Activated CD4-positive, alpha-beta memory T cell treated with anti-CD3 and anti-CD28 coated beads for 36 hours (primary cell): ENCODE results near the gene PFKM. TPM values are rescaled to one million over a fixed set of nuclear protein-coding genes. Genes with fewer than 3 reads are reported as not detected.
A peak's percentile ranks its signal among the peaks of the same experiment; 100 is the strongest.
"Not testable (repeated sequence)": the region's sequence is repeated elsewhere in the genome, so short reads cannot be mapped to it uniquely, and the experiment has no call there.

Experiments used
- CTCF ChIA-PET: fragments of 350-600 bp; sonication (Branson Sonifier 250); formaldehyde crosslinking; loops from one replicate; lab custom pipeline; 2021; ENCODE audit warnings: antibody characterized with exemption, inconsistent platforms; lab: Charles Lee
- POLR2A ChIA-PET: fragments of 350-600 bp; sonication (Branson Sonifier 250); formaldehyde crosslinking; loops from one replicate; lab custom pipeline; 2021; ENCODE audit warnings: antibody characterized with exemption; lab: Charles Lee
- DNase-seq: peaks from one replicate; pipeline ENCODE4 v3.0.0-alpha.2; 2020
- H3K27ac Mint-ChIP-seq: one replicate; pipeline ENCODE4 v1.8.0; 2021; ENCODE audit warnings: mixed read lengths
- H3K27me3 Mint-ChIP-seq: one replicate; pipeline ENCODE4 v1.8.0; 2021; ENCODE audit warnings: mixed read lengths
- H3K36me3 Mint-ChIP-seq: one replicate; pipeline ENCODE4 v1.8.0; 2021; ENCODE audit warnings: mixed read lengths
- H3K4me1 Mint-ChIP-seq: one replicate; pipeline ENCODE4 v1.8.0; 2021; ENCODE audit warnings: low read depth, mixed read lengths
- H3K4me3 Mint-ChIP-seq: one replicate; pipeline ENCODE4 v1.8.0; 2021; ENCODE audit warnings: mild to moderate bottlenecking, mixed read lengths
- H3K9me3 Mint-ChIP-seq: one replicate; pipeline ENCODE4 v1.8.0; 2021; ENCODE audit warnings: mixed read lengths
- intact Hi-C: fragments of 100-400 bp; cut with micrococcal nuclease; formaldehyde crosslinking; loops from one replicate; pipeline ENCODE4 v1.15.1; 2023
- total RNA-seq, 2 experiments: library from RNA; stranded (reverse); gene quantifications; one replicate each; pipeline ENCODE4 v1.2.3, GENCODE V29; 2021

PFKM gene
- total RNA-seq, 2 experiments from 2014 or later, result 55.6 to 56.1 TPM

- H3K27ac Mint-ChIP-seq, result no peak overlapping the region
- H3K27me3 Mint-ChIP-seq, result no peaks in the 10 kb centered on the region
- DNase-seq, result no peak
- H3K4me1 Mint-ChIP-seq, result no peaks in the 10 kb centered on the region
- intact Hi-C loops, result no loop called here
- no peaks in the 10 kb centered on the region for H3K9me3 Mint-ChIP-seq
- H3K36me3 Mint-ChIP-seq, result peaks cover 15% of the 10 kb centered on the region
- H3K4me3 Mint-ChIP-seq, result no peak overlapping the region
- POLR2A ChIA-PET, result no interaction called here
- CTCF ChIA-PET, result no interaction called here
Measured at GRCh38 chr12:48132826-48133225, 13.7 kb downstream of the PFKM start.

- Mint-ChIP-seq H3K4me3 (no peak overlapping the region), H3K27ac (no peak overlapping the region), H3K36me3 (peaks cover 15% of the 10 kb centered on the region), H3K27me3 (no peaks in the 10 kb centered on the region), H3K9me3 (no peaks in the 10 kb centered on the region), H3K4me1 (no peaks in the 10 kb centered on the region)
- POLR2A ChIA-PET, result no interaction called here
- CTCF ChIA-PET, result no interaction called here
- intact Hi-C loops, result no loop called here
- DNase-seq, result no peak
Measured at GRCh38 chr12:48135027-48135426, 15.9 kb downstream of the PFKM start.

- no peak overlapping the region for H3K4me3 Mint-ChIP-seq
- no peaks in the 10 kb centered on the region for H3K4me1 Mint-ChIP-seq
- no peak overlapping the region for H3K27ac Mint-ChIP-seq
- peaks cover 9% of the 10 kb centered on the region for H3K36me3 Mint-ChIP-seq
- DNase-seq, result no peak
- no peaks in the 10 kb centered on the region for H3K9me3 Mint-ChIP-seq
- POLR2A ChIA-PET, result interaction anchor here (0.9 kb wide), 1 partner anchor 24 kb away, joined by 3 read pairs; the partner anchor contains the start of gene PFKM
- H3K27me3 Mint-ChIP-seq, result no peaks in the 10 kb centered on the region
- intact Hi-C loops, result no loop called here
- CTCF ChIA-PET, result no interaction called here
Measured at GRCh38 chr12:48142818-48143674, 23.9 kb downstream of the PFKM start.

GRCh38 chr12:48143898-48144297 is 24.7 kb downstream of the PFKM start:
- no peaks in the 10 kb centered on the region for H3K27me3 Mint-ChIP-seq
- POLR2A ChIA-PET, result no interaction called here
- no peak overlapping the region for H3K27ac Mint-ChIP-seq
- CTCF ChIA-PET, result no interaction called here
- peaks cover 10% of the 10 kb centered on the region for H3K36me3 Mint-ChIP-seq
- no peak for DNase-seq
- no peak overlapping the region for H3K4me3 Mint-ChIP-seq
- intact Hi-C loops, result no loop called here
- no peaks in the 10 kb centered on the region for H3K9me3 Mint-ChIP-seq
- H3K4me1 Mint-ChIP-seq, result no peaks in the 10 kb centered on the region

GRCh38 chr12:48145981-48146380 is 26.8 kb downstream of the PFKM start:
- Mint-ChIP-seq H3K27me3 (no peaks in the 10 kb centered on the region), H3K27ac (no peak overlapping the region), H3K4me1 (peaks cover 4% of the 10 kb centered on the region), H3K9me3 (no peaks in the 10 kb centered on the region), H3K4me3 (no peak overlapping the region), H3K36me3 (peaks cover 15% of the 10 kb centered on the region)
- ChIA-PET POLR2A (no interaction called here), CTCF (interaction anchor here (1.2 kb wide), 1 partner anchor 43 kb away, joined by 3 read pairs; no protein-coding TSS in a partner anchor)
- intact Hi-C loops, result no loop called here
- DNase-seq, result no peak

- H3K4me3 Mint-ChIP-seq, result no peak overlapping the region
- CTCF ChIA-PET, result interaction anchor here (0.7 to 1.9 kb wide), 4 partner anchors 13 to 467 kb away, joined by 3 to 5 read pairs (median 3); partner anchors contain the start of gene CCDC184
- intact Hi-C loops, result no loop called here
- POLR2A ChIA-PET, result interaction anchor here (0.6 to 2.1 kb wide), 3 partner anchors 46 to 266 kb away, joined by 4 to 6 read pairs (median 4); partner anchors contain the start of gene SENP1
- H3K4me1 Mint-ChIP-seq, result peaks cover 30% of the 10 kb centered on the region
- no peak overlapping the region for H3K27ac Mint-ChIP-seq
- DNase-seq, result peak; percentile 24
- H3K36me3 Mint-ChIP-seq, result peaks cover 28% of the 10 kb centered on the region
- no peaks in the 10 kb centered on the region for H3K9me3 Mint-ChIP-seq
- no peaks in the 10 kb centered on the region for H3K27me3 Mint-ChIP-seq
Measured at GRCh38 chr12:48151103-48151771, 32.1 kb downstream of the PFKM start.

- H3K4me1 Mint-ChIP-seq, result peaks cover 48% of the 10 kb centered on the region
- intact Hi-C loops, H3K27me3 Mint-ChIP-seq, DNase-seq, H3K27ac Mint-ChIP-seq, H3K4me3 Mint-ChIP-seq, H3K9me3 Mint-ChIP-seq, POLR2A ChIA-PET: not testable (repeated sequence)
- peaks cover 17% of the 10 kb centered on the region for H3K36me3 Mint-ChIP-seq
- CTCF ChIA-PET, result interaction anchor here (1.0 to 2.4 kb wide), 2 partner anchors 10 to 27 kb away, joined by 6 to 13 read pairs; partner anchors contain the start of gene CCDC184
Measured at GRCh38 chr12:48155786-48156185, 36.6 kb downstream of the PFKM start.

- CTCF ChIA-PET, result interaction anchor here (1.0 to 2.4 kb wide), 5 partner anchors 9 to 462 kb away, joined by 5 to 13 read pairs (median 6); partner anchors contain the start of gene CCDC184
- Mint-ChIP-seq H3K4me3 (peak overlapping the region; percentile 94), H3K27me3 (no peaks in the 10 kb centered on the region), H3K27ac (peak overlapping the region; percentile 96), H3K36me3 (peaks cover 14% of the 10 kb centered on the region), H3K4me1 (peaks cover 44% of the 10 kb centered on the region), H3K9me3 (no peaks in the 10 kb centered on the region)
- POLR2A ChIA-PET, result interaction anchor here (1.6 to 2.6 kb wide), 4 partner anchors 26 to 272 kb away, joined by 5 to 25 read pairs (median 10); partner anchors contain the start of genes CCDC184 and SENP1
- no peak for DNase-seq
- intact Hi-C loops, result loop anchor here (1.0 kb wide), 5 partner anchors 27 to 441 kb away; partner anchors contain the start of genes CCDC184, PFKM and SENP1
Measured at GRCh38 chr12:48156652-48157017, 37.5 kb downstream of the PFKM start.

GRCh38 chr12:48157018-48157888 is 38.1 kb downstream of the PFKM start, which contains the start of gene ASB8:
Gene ASB8 (minus strand): TSS chr12:48157515. CDS start chr12:48153496, 4,019 bp downstream.
- H3K27me3 Mint-ChIP-seq, result no peaks in the 10 kb centered on the region
- intact Hi-C loops, result loop anchor here (1.0 kb wide), 5 partner anchors 26 to 442 kb away; partner anchors contain the start of genes CCDC184, PFKM and SENP1
- H3K9me3 Mint-ChIP-seq, result no peaks in the 10 kb centered on the region
- H3K27ac Mint-ChIP-seq, result peak within 1 kb of the TSS; percentile 96
- peak; percentile 100 for DNase-seq
- peak within 1 kb of the TSS; percentile 94 for H3K4me3 Mint-ChIP-seq
- peaks cover 8% of the 10 kb centered on the region for H3K36me3 Mint-ChIP-seq
- POLR2A ChIA-PET, result interaction anchor here (0.5 to 2.6 kb wide), 7 partner anchors 8 to 451 kb away, joined by 3 to 25 read pairs (median 5); partner anchors contain the start of genes CCDC184, RPAP3 and SENP1
- CTCF ChIA-PET, result interaction anchor here (0.7 to 3.1 kb wide), 12 partner anchors 8 to 461 kb away, joined by 3 to 16 read pairs (median 5); partner anchors contain the start of genes CCDC184, SENP1 and TMEM106C
- H3K4me1 Mint-ChIP-seq, result peaks cover 37% of the 10 kb centered on the region

- peak overlapping the region; percentile 96 for H3K27ac Mint-ChIP-seq
- H3K27me3 Mint-ChIP-seq, result no peaks in the 10 kb centered on the region
- DNase-seq, result peak; percentile 41
- H3K36me3 Mint-ChIP-seq, result peaks cover 6% of the 10 kb centered on the region
- H3K9me3 Mint-ChIP-seq, result no peaks in the 10 kb centered on the region
- peaks cover 32% of the 10 kb centered on the region for H3K4me1 Mint-ChIP-seq
- ChIA-PET POLR2A (interaction anchor here (0.7 to 2.6 kb wide), 7 partner anchors 10 to 452 kb away, joined by 3 to 25 read pairs (median 5); partner anchors contain the start of genes CCDC184, RPAP3 and SENP1), CTCF (interaction anchor here (0.7 to 3.1 kb wide), 11 partner anchors 16 to 460 kb away, joined by 3 to 16 read pairs (median 5); partner anchors contain the start of genes CCDC184, SENP1 and TMEM106C)
- peak overlapping the region; percentile 94 for H3K4me3 Mint-ChIP-seq
- intact Hi-C loops, result loop anchor here (1.0 to 2.0 kb wide), 6 partner anchors 25 to 559 kb away; partner anchors contain the start of genes CCDC184, CCNT1, PFKM and SENP1
Measured at GRCh38 chr12:48157889-48158370, 38.8 kb downstream of the PFKM start.
